Tibial nerve (tissue), 3 donors: ENCODE measurements around the gene AOAH.
A peak's percentile ranks its signal among the peaks of the same experiment; 100 is the strongest.

Source experiments
- CTCF ChIP-seq, 5 experiments: fragments of 200-600 bp in 3 of 5; fragments of 450-650 bp in 2 of 5; sonication (generic) in 3 of 5; IDR thresholded peaks; one replicate each; pipeline ENCODE4 v1.5.1; 2016 to 2019; ENCODE audit warnings: antibody characterized with exemption in 5 of 5, mild to moderate bottlenecking in 3 of 5, moderate library complexity in 2 of 5
- POLR2A ChIP-seq, 2 donors: fragments of 450-650 bp; IDR thresholded peaks; one replicate each; pipeline ENCODE4 v1.6.1; 2017; ENCODE audit warnings: antibody characterized with exemption in 2 of 2, mild to moderate bottlenecking in 2 of 2, moderate library complexity in 2 of 2

GRCh38 chr7:36723951-36724664, at the start of gene AOAH:
- peak in 1 of 2 donors; percentile 13 for TF ChIP-seq POLR2A (IDR thresholded peaks at IDR 0.05)
- no peak for TF ChIP-seq CTCF (IDR thresholded peaks at IDR 0.05)
